H1 (cell line): ENCODE measurements around the gene RAET1L. TPM values are rescaled to one million over a fixed set of nuclear protein-coding genes. Genes with fewer than 3 reads are reported as not detected.

Experiments
- CTCF ChIA-PET: fragments of 300-600 bp; sonication (Branson Sonifier 250); formaldehyde crosslinking; loops from one replicate; lab custom pipeline; 2021; ENCODE audit not compliant: partially characterized antibody; lab: Charles Lee
- POLR2A ChIA-PET: fragments of 300-600 bp; sonication (Branson Sonifier 250); formaldehyde crosslinking; loops from one replicate; lab custom pipeline; 2021; ENCODE audit warnings: inconsistent platforms; ENCODE audit not compliant: partially characterized antibody; lab: Charles Lee
- DNase-seq, 2 experiments: peaks; one replicate each; pipeline versions ENCODE4 v3.0.0 to v3.0.0-alpha.2; 2010 to 2022; ENCODE audit warnings: low spot score in 2 of 2, low read depth in 1 of 2, mixed read lengths in 1 of 2
- FAIRE-seq: peaks from 2 replicates; lab custom pipeline; 2011; peaks lifted over from hg19 to GRCh38; lab: Jason Lieb, UNC
- H2AFZ ChIP-seq: 2 replicates; pipeline ENCODE4 v1.8.1; 2012; ENCODE audit warnings: low read length, inconsistent platforms
- H2AK5ac ChIP-seq: 2 replicates; pipeline ENCODE4 v1.6.1; 2013; ENCODE audit warnings: low read depth, low read length
- H2BK120ac ChIP-seq: replicated peaks from 2 replicates; pipeline ENCODE3; 2013; ENCODE audit warnings: low read depth, low read length, inconsistent platforms
- H2BK12ac ChIP-seq: 2 replicates; pipeline ENCODE4 v1.6.1; 2013; ENCODE audit warnings: low read depth, low read length
- H2BK15ac ChIP-seq: 2 replicates; pipeline ENCODE4 v1.6.1; 2013; ENCODE audit warnings: low read length
- H2BK20ac ChIP-seq: 2 replicates; pipeline ENCODE4 v1.6.1; 2013; ENCODE audit warnings: low read length
- H2BK5ac ChIP-seq: 2 replicates; pipeline ENCODE4 v1.6.1; 2013; ENCODE audit warnings: low read depth, low read length
- H3K14ac ChIP-seq: 2 replicates; pipeline ENCODE4 v1.6.1; 2013; ENCODE audit warnings: inconsistent platforms; ENCODE audit not compliant: insufficient read length
- H3K18ac ChIP-seq: 2 replicates; pipeline ENCODE4 v1.6.1; 2013; ENCODE audit warnings: low read length; ENCODE audit errors: extremely low read depth
- H3K23ac ChIP-seq: 2 replicates; pipeline ENCODE4 v1.6.1; 2013; ENCODE audit warnings: inconsistent platforms; ENCODE audit not compliant: insufficient read length
- H3K23me2 ChIP-seq: 2 replicates; pipeline ENCODE4 v1.6.1; 2013; ENCODE audit warnings: low read depth, low read length
- H3K27ac ChIP-seq: 2 replicates; pipeline ENCODE4 v1.6.1; 2011; ENCODE audit warnings: low read depth, low read length, inconsistent platforms
- H3K27me3 ChIP-seq, 4 experiments: replicated peaks in 1 of 4; 1 replicate in 1 of 4; 2 replicates in 3 of 4; pipeline versions ENCODE4 v1.6.1 to v1.8.1; 2011 to 2013; ENCODE audit warnings: low read length in 3 of 4, mild to moderate bottlenecking in 3 of 4, inconsistent platforms in 2 of 4, mixed read lengths in 2 of 4, moderate library complexity in 1 of 4; ENCODE audit not compliant: control insufficient read depth in 3 of 4, insufficient read depth in 3 of 4; ENCODE audit errors: extremely low read depth in 1 of 4
- H3K36me3 ChIP-seq, 4 experiments: 2 replicates each; pipeline versions ENCODE4 v1.6.1 to v1.8.1; 2011 to 2013; ENCODE audit warnings: mild to moderate bottlenecking in 4 of 4, low read length in 3 of 4, moderate library complexity in 2 of 4, control low read depth in 1 of 4, inconsistent platforms in 1 of 4; ENCODE audit not compliant: insufficient read depth in 4 of 4, control insufficient read depth in 2 of 4
- H3K4ac ChIP-seq: replicated peaks from 2 replicates; pipeline ENCODE3; 2013; ENCODE audit warnings: low read length, low read depth, mixed read lengths, inconsistent platforms; ENCODE audit not compliant: insufficient read length
- H3K4me1 ChIP-seq, 4 experiments: replicated peaks in 1 of 4; 1 replicate in 1 of 4; 2 replicates in 3 of 4; pipeline versions ENCODE4 v1.6.1 to v1.8.1; 2011 to 2013; ENCODE audit warnings: low read length in 3 of 4, inconsistent platforms in 2 of 4, mixed read lengths in 1 of 4; ENCODE audit not compliant: insufficient read depth in 4 of 4, control insufficient read depth in 3 of 4
- H3K4me2 ChIP-seq, 2 experiments: 2 replicates each; pipeline versions ENCODE4 v1.6.1 to v1.8.1; 2011 to 2013; ENCODE audit warnings: low read depth in 2 of 2, low read length in 2 of 2, control low read depth in 1 of 2, inconsistent platforms in 1 of 2, mild to moderate bottlenecking in 1 of 2; ENCODE audit not compliant: insufficient read depth in 1 of 2
- H3K4me3 ChIP-seq, 4 experiments: fragments of 200-600, 300-600 bp in 1 of 4; sonication (generic), shearing (Covaris generic), sonication (Bioruptor Twin) in 1 of 4; 2 replicates each; pipeline versions ENCODE4 v1.5.1 to v1.8.1; 2011 to 2016; ENCODE audit warnings: low read length in 4 of 4, low read depth in 3 of 4, control low read depth in 2 of 4, inconsistent platforms in 2 of 4, mild to moderate bottlenecking in 2 of 4, mixed read lengths in 1 of 4, moderate library complexity in 1 of 4; ENCODE audit not compliant: insufficient read depth in 2 of 4; ENCODE audit errors: extremely low read depth in 1 of 4
- H3K56ac ChIP-seq: replicated peaks from 2 replicates; pipeline ENCODE3; 2013; ENCODE audit warnings: low read depth, mild to moderate bottlenecking, mixed read lengths, low read length, inconsistent platforms; ENCODE audit not compliant: insufficient read length
- H3K79me1 ChIP-seq: 2 replicates; pipeline ENCODE4 v1.6.1; 2013; ENCODE audit warnings: low read depth, low read length, control low read depth
- H3K79me2 ChIP-seq, 2 experiments: 2 replicates each; pipeline versions ENCODE4 v1.6.1 to v1.8.1; 2012 to 2013; ENCODE audit warnings: low read length in 2 of 2, mild to moderate bottlenecking in 2 of 2, inconsistent platforms in 1 of 2; ENCODE audit not compliant: insufficient read depth in 2 of 2, control insufficient read depth in 1 of 2
- H3K9ac ChIP-seq, 4 experiments: replicated peaks in 1 of 4; 1 replicate in 1 of 4; 2 replicates in 3 of 4; pipeline versions ENCODE4 v1.6.1 to v1.8.1; 2011 to 2013; ENCODE audit warnings: low read depth in 3 of 4, low read length in 3 of 4, control low read depth in 2 of 4, mild to moderate bottlenecking in 2 of 4, moderate library complexity in 2 of 4, inconsistent platforms in 1 of 4; ENCODE audit errors: extremely low read depth in 1 of 4
- H3K9me3 ChIP-seq, 2 experiments: 2 replicates each; pipeline versions ENCODE4 v1.6.1 to v1.8.1; 2012 to 2013; ENCODE audit warnings: mild to moderate bottlenecking in 2 of 2, moderate library complexity in 2 of 2, control low read depth in 1 of 2, inconsistent platforms in 1 of 2, low read depth in 1 of 2, low read length in 1 of 2, mixed read lengths in 1 of 2; ENCODE audit not compliant: insufficient read depth in 2 of 2
- H4K20me1 ChIP-seq, 2 experiments: replicated peaks in 1 of 2; 2 replicates each; pipeline versions ENCODE3 to v1.8.1; 2011 to 2013; ENCODE audit warnings: inconsistent platforms in 2 of 2, low read length in 2 of 2, mild to moderate bottlenecking in 1 of 2; ENCODE audit not compliant: insufficient read depth in 2 of 2, control insufficient read depth in 1 of 2
- H4K5ac ChIP-seq: 2 replicates; pipeline ENCODE4 v1.6.1; 2013; ENCODE audit warnings: low read length, low read depth, mixed read lengths, inconsistent platforms; ENCODE audit not compliant: insufficient read length
- H4K8ac ChIP-seq: 2 replicates; pipeline ENCODE4 v1.8.0; 2013; ENCODE audit warnings: mild to moderate bottlenecking, moderate library complexity, low read length, inconsistent platforms; ENCODE audit not compliant: insufficient read depth; ENCODE audit errors: extremely low read depth
- H4K91ac ChIP-seq: replicated peaks from 2 replicates; pipeline ENCODE3; 2013; ENCODE audit warnings: low read length, mixed read lengths, inconsistent platforms; ENCODE audit not compliant: insufficient read length
- EZH2 ChIP-seq: fragments of 200-600 bp; sonication (generic); IDR thresholded peaks from 2 replicates; pipeline ENCODE4 v1.7.1; 2012; ENCODE audit warnings: low read depth, mild to moderate bottlenecking, moderate library complexity, low read length, inconsistent platforms; ENCODE audit not compliant: severe bottlenecking
- HDAC6 ChIP-seq: IDR thresholded peaks from one replicate; pipeline ENCODE4 v1.7.1; 2012; ENCODE audit warnings: low read depth, mild to moderate bottlenecking, inconsistent platforms, low read length, moderate library complexity
- RAD21 ChIP-seq, 2 experiments: IDR thresholded peaks in 1 of 2; conservative IDR thresholded peaks in 1 of 2; 2 replicates each; pipeline ENCODE4 v1.6.1; 2011; ENCODE audit warnings: low read depth in 2 of 2, low read length in 2 of 2, improper control_type of control experiment in 1 of 2, inconsistent platforms in 1 of 2, mild to moderate bottlenecking in 1 of 2, moderate library complexity in 1 of 2
- WGBS, 2 experiments: shearing (Covaris generic) in 1 of 2; methylation state at CpG; one replicate each; pipeline versions ENCODE4 v1.1.6 to v1.1.7; 2013 to 2015; ENCODE audit warnings: low lambda C conversion rate in 2 of 2, mixed read lengths in 2 of 2, inconsistent platforms in 1 of 2, low coverage in 1 of 2, missing lambda C conversion rate in 1 of 2; ENCODE audit not compliant: insufficient replicate concordance in 2 of 2, insufficient coverage in 1 of 2, insufficient read length in 1 of 2; ENCODE audit errors: extremely low coverage in 1 of 2, missing lambda C conversion rate in 1 of 2; 5-methylcytosine and 5-hydroxymethylcytosine counted together
- polyA plus RNA-seq, 7 experiments: library from polyadenylated mRNA; depleted of rRNA in 3 of 7; stranded (reverse) in 5 of 7; unstranded in 2 of 7; fragments of >200 nt in 5 of 7; fragments of 200-250 nt in 2 of 7; gene quantifications; 1 replicate in 5 of 7; 2 replicates in 1 of 7; 4 replicates in 1 of 7; pipeline versions ENCODE4 v1.2.1 to v1.2.3, GENCODE V29; 2011 to 2013; ENCODE audit warnings: missing spikeins in 2 of 7, mixed read lengths in 2 of 7
- total RNA-seq: library from RNA; stranded (reverse); fragmentation: NEBNext Ultra II Directional; extraction: Animal tissue kit (Norgen Biotek cat#: 25700); gene quantifications from 2 replicates; pipeline ENCODE4 v1.2.1, GENCODE V29; 2021
- TF ChIP-seq, protein P1 (sequence below): IDR thresholded peaks from 2 replicates; pipeline ENCODE4 v1.6.1; 2012; ENCODE audit warnings: inconsistent platforms

The RAET1L gene
- total and polyA plus RNA-seq, 2 of the 8 experiments (the other 6 are each of a cell fraction or from before 2014, with no cell fraction given) = not detected

DNA sequence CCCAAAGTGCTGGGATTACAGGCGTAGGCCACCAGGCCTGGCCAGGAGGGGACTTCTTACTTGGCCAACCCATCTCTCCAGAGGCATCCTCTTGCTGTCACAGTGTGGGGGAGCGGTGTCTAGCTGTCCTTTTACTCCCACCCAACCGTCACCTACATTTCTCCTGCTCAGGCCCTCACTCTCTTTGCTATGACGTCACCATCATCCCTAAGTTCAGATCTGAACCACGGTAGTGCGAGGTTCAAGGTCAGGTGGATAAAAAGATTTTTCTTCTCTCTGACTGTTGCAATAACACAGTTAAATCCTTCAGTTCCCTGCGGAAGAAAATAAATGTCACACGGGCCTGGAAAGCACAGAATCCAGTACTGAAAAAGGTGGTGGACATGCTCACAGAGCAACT is 7.3 kb upstream of the RAET1L start:
- H2BK15ac ChIP-seq = no peak overlapping the region
- no peak overlapping the region for H4K5ac ChIP-seq
- no peaks in the 10 kb centered on the region for H3K79me2 ChIP-seq
- no peak overlapping the region for H2BK120ac ChIP-seq
- no peaks in the 10 kb centered on the region for H3K79me1 ChIP-seq
- no peak overlapping the region for H3K56ac ChIP-seq
- 92% methylated on average over 8 of the region's 8 CpGs; no CpG with 5 or more reads in 1 of the 2 experiments for WGBS, 2 experiments
- H3K36me3 ChIP-seq = no peaks in the 10 kb centered on the region
- H3K4ac ChIP-seq = no peak overlapping the region
- DNase-seq (no peak), FAIRE-seq (no peak)
- no peaks in the 10 kb centered on the region for H3K9me3 ChIP-seq
- no peak overlapping the region for H4K91ac ChIP-seq
- POLR2A ChIA-PET = no interaction called here
- no peak overlapping the region for H3K4me3 ChIP-seq
- H3K27me3 ChIP-seq = peaks cover 18 to 35% (median 33%) of the 10 kb centered on the region in 4 experiments
- no peak overlapping the region for H2BK12ac ChIP-seq
- no peak overlapping the region for H3K14ac ChIP-seq
- H4K8ac ChIP-seq = no peak overlapping the region
- no peak overlapping the region for H2AK5ac ChIP-seq
- TF ChIP-seq, protein P1, sequence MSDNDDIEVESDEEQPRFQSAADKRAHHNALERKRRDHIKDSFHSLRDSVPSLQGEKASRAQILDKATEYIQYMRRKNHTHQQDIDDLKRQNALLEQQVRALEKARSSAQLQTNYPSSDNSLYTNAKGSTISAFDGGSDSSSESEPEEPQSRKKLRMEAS = no peak
- TF ChIP-seq EZH2 (no peak), RAD21 (IDR thresholded peaks at IDR 0.05 in 1 of 2, conservative IDR thresholded peaks at IDR 0.05 in 1 of 2; ENCODE audit: low read depth in 2 of 2, low read length in 2 of 2) (no peak), HDAC6 (no peak)
- CTCF ChIA-PET = interaction anchor here (1.4 to 1.5 kb wide), 2 partner anchors 16 to 39 kb away, joined by 4 to 5 read pairs; no protein-coding TSS in a partner anchor
- H2AFZ ChIP-seq = no peak overlapping the region
- no peak overlapping the region for H3K23ac ChIP-seq
- H3K27ac ChIP-seq = no peak overlapping the region
- H3K4me2 ChIP-seq = no peak overlapping the region
- no peak overlapping the region for H2BK5ac ChIP-seq
- no peak overlapping the region for H3K9ac ChIP-seq
- H3K4me1 ChIP-seq = peaks cover 0 to 6% (median 1%) of the 10 kb centered on the region in 4 experiments; a peak in 3 of 7 replicates
- no peaks in the 10 kb centered on the region for H4K20me1 ChIP-seq
- no peak overlapping the region for H2BK20ac ChIP-seq
- H3K18ac ChIP-seq = no peak overlapping the region
- H3K23me2 ChIP-seq = peaks cover 3% of the 10 kb centered on the region; the same call in 1 of the 2 replicates
